Ovary (tissue), 9 donors: ENCODE data around the gene SERPINA1. TPM values are rescaled to one million over a fixed set of nuclear protein-coding genes. Genes with fewer than 3 reads are reported as not detected.

Source experiments
- DNase-seq, 5 donors: peaks; one replicate each; pipeline ENCODE4 v3.0.0-alpha.2; 2019 to 2020
- H3K27ac ChIP-seq, 2 donors: fragments of 200-600 bp; one replicate each; pipeline versions ENCODE4 v1.5.1 to v1.8.0; 2019 to 2022
- H3K27me3 ChIP-seq: fragments of 200-600 bp; one replicate; pipeline ENCODE4 v1.8.0; 2022
- H3K36me3 ChIP-seq: fragments of 200-600 bp; sonication (generic); one replicate; pipeline ENCODE4 v1.5.1; 2019
- H3K4me1 ChIP-seq: one replicate; pipeline ENCODE4 v1.8.1; 2013; ENCODE audit warnings: mild to moderate bottlenecking, moderate library complexity; ENCODE audit not compliant: insufficient read depth
- H3K4me3 ChIP-seq: fragments of 200-600 bp; sonication (generic); one replicate; pipeline ENCODE4 v1.5.1; 2017
- H3K9me3 ChIP-seq, 2 donors: fragments of 200-600 bp in 1 of 2; sonication (generic) in 1 of 2; one replicate each; pipeline versions ENCODE4 v1.5.1 to v1.8.1; 2013 to 2019; ENCODE audit warnings: mild to moderate bottlenecking in 1 of 2, moderate library complexity in 1 of 2
- CTCF ChIP-seq, 3 donors: fragments of 450-650 bp in 2 of 3; fragments of 200-600 bp in 1 of 3; IDR thresholded peaks; one replicate each; pipeline versions ENCODE4 v1.5.1 to v1.8.0; 2016 to 2022; ENCODE audit warnings: antibody characterized with exemption in 3 of 3, mild to moderate bottlenecking in 1 of 3
- EP300 ChIP-seq: sonication (generic); formaldehyde crosslinking; IDR thresholded peaks from one replicate; pipeline ENCODE4 v1.6.1; 2017; ENCODE audit warnings: antibody characterized with exemption
- POLR2A ChIP-seq: fragments of 450-650 bp; IDR thresholded peaks from one replicate; pipeline ENCODE4 v1.6.1; 2017; ENCODE audit warnings: antibody characterized with exemption, mild to moderate bottlenecking, moderate library complexity
- WGBS, 3 donors: extraction: QIAGEN DNeasy Blood & Tissue Kit in 1 of 3; methylation state at CpG; one replicate each; pipeline versions ENCODE4 v1.1.5 to v1.1.7; 2013 to 2017; 5-methylcytosine and 5-hydroxymethylcytosine counted together
- intact Hi-C, 4 donors: fragments of 100-400 bp; cut with DNase I; formaldehyde crosslinking; loops; one replicate each; pipeline versions ENCODE4 v1.11.0 to v1.15.1; 2022 to 2023
- polyA plus RNA-seq, 2 donors: library from polyadenylated mRNA; stranded (reverse); fragments of 200-250 nt in 1 of 2; fragments of 350-450 nt in 1 of 2; fragmentation: Illumina TruSeq in 1 of 2; extraction: RNeasy Lipid Tissue Mini Kit (QIAGEN cat#74804) in 1 of 2; gene quantifications; one replicate each; pipeline ENCODE4 v1.2.3, GENCODE V29; 2013 to 2014
- total RNA-seq, 7 donors: library from RNA; depleted of rRNA in 2 of 7; stranded (reverse); fragments of >200 nt in 2 of 7; fragmentation: NEBNext Ultra II Directional in 3 of 7; extraction: Animal tissue kit (Norgen Biotek cat#: 25700) in 3 of 7; gene quantifications; one replicate each; pipeline versions ENCODE4 v1.1.0 to v1.2.4, GENCODE V29; 2016 to 2023
- donor health status: DM: no; HTN: no; CAD: no; lungs with moderate emphysema.
- donor health status: DM: no; HTN: no; CAD: no.
- donor health status: Bipolar disorder and iron deficiency.
- donor health status: DM: yes; HTN: yes; CAD: no.
- donor health status: DM: no; HTN: no; CAD: no.
- donor health status: DM: yes; HTN: yes; CAD: no.

The SERPINA1 gene
- total and polyA plus RNA-seq, 9 donors: 1.2 to 25.7 (median 9.9) TPM

GRCh38 chr14:94337274-94337673 lies 51.1 kb downstream of the SERPINA1 start:
- Histone ChIP-seq H3K4me3 (no peak overlapping the region), H3K27ac (no peak overlapping the region), H3K9me3 (no peaks in the 10 kb centered on the region), H3K36me3 (no peaks in the 10 kb centered on the region), H3K27me3 (no peaks in the 10 kb centered on the region), H3K4me1 (peaks cover 3% of the 10 kb centered on the region)
- intact Hi-C loops: no loop called here
- no peak for DNase-seq
- WGBS, 3 donors: 73 to 79% (median 77%) methylated on average over 6 of the region's 6 CpGs
- TF ChIP-seq CTCF (IDR thresholded peaks at IDR 0.05) (no peak), POLR2A (no peak), EP300 (no peak)

- no peak overlapping the region for H3K27ac ChIP-seq
- H3K36me3 ChIP-seq: no peaks in the 10 kb centered on the region
- WGBS, 3 donors: 24 to 27% (median 26%) methylated on average over 4 of the region's 4 CpGs
- no peaks in the 10 kb centered on the region for H3K4me1 ChIP-seq
- no peak for TF ChIP-seq CTCF (IDR thresholded peaks at IDR 0.05)
- TF ChIP-seq POLR2A: no peak
- no peak for TF ChIP-seq EP300
- intact Hi-C loops: no loop called here
- DNase-seq: no peak
- H3K27me3 ChIP-seq: no peaks in the 10 kb centered on the region
- no peaks in the 10 kb centered on the region for H3K9me3 ChIP-seq
- H3K4me3 ChIP-seq: no peak overlapping the region
These were observed 53.5 kb downstream of the SERPINA1 start for GRCh38 chr14:94334872-94335271.

- H3K27ac ChIP-seq: no peak overlapping the region
- no peak for TF ChIP-seq POLR2A
- no peaks in the 10 kb centered on the region for H3K9me3 ChIP-seq
- no peak for DNase-seq
- H3K27me3 ChIP-seq: no peaks in the 10 kb centered on the region
- H3K4me1 ChIP-seq: no peaks in the 10 kb centered on the region
- intact Hi-C loops: no loop called here
- no peak overlapping the region for H3K4me3 ChIP-seq
- no peaks in the 10 kb centered on the region for H3K36me3 ChIP-seq
These were observed 55.8 kb downstream of the SERPINA1 start for GRCh38 chr14:94332587-94332986.

GRCh38 chr14:94332063-94332583 lies 56.3 kb downstream of the SERPINA1 start:
- Histone ChIP-seq H3K4me3 (no peak overlapping the region), H3K27ac (no peak overlapping the region), H3K27me3 (no peaks in the 10 kb centered on the region), H3K36me3 (no peaks in the 10 kb centered on the region), H3K4me1 (no peaks in the 10 kb centered on the region), H3K9me3 (no peaks in the 10 kb centered on the region)
- no peak for TF ChIP-seq EP300
- TF ChIP-seq POLR2A: no peak
- no peak for TF ChIP-seq CTCF (IDR thresholded peaks at IDR 0.05)
- WGBS, 3 donors: 56 to 68% (median 68%) methylated on average over 7 of the region's 7 CpGs
- intact Hi-C loops: no loop called here
- DNase-seq: no peak

- TF ChIP-seq POLR2A: no peak
- TF ChIP-seq EP300: no peak
- no peak for TF ChIP-seq CTCF (IDR thresholded peaks at IDR 0.05)
- intact Hi-C loops: no loop called here
- Histone ChIP-seq H3K4me1 (no peaks in the 10 kb centered on the region), H3K27me3 (no peaks in the 10 kb centered on the region), H3K9me3 (no peaks in the 10 kb centered on the region), H3K36me3 (no peaks in the 10 kb centered on the region), H3K27ac (no peak overlapping the region), H3K4me3 (no peak overlapping the region)
- no peak for DNase-seq
- WGBS, 3 donors: 91 to 93% (median 92%) methylated on average over 5 of the region's 5 CpGs
These were observed 56.9 kb downstream of the SERPINA1 start for GRCh38 chr14:94331462-94331861.
